H1 (cell line): ENCODE results near the gene SOCS7.

Experiments
- CTCF ChIP-seq, 3 experiments: IDR thresholded peaks; 1 replicate in 2 of 3; 2 replicates in 1 of 3; pipeline versions ENCODE4 v1.5.1 to v1.6.1; 2011; ENCODE audit warnings: low read length in 3 of 3, mild to moderate bottlenecking in 3 of 3, inconsistent platforms in 2 of 3, low read depth in 1 of 3, moderate library complexity in 1 of 3; ENCODE audit not compliant: insufficient read depth in 1 of 3; ENCODE audit errors: control extremely low read depth in 1 of 3
- JUND ChIP-seq: IDR thresholded peaks from 2 replicates; pipeline ENCODE4 v1.6.1; 2011; ENCODE audit warnings: mild to moderate bottlenecking, improper control_type of control experiment, low read length
- MAX ChIP-seq: IDR thresholded peaks from 2 replicates; pipeline ENCODE4 v1.6.1; 2012; ENCODE audit warnings: inconsistent platforms
- SP1 ChIP-seq: IDR thresholded peaks from 2 replicates; pipeline ENCODE4 v1.6.1; 2011; ENCODE audit warnings: low read depth, low read length
- TAF1 ChIP-seq: IDR thresholded peaks from 2 replicates; pipeline ENCODE4 v1.6.1; 2011; ENCODE audit warnings: mild to moderate bottlenecking, low read depth, low read length

- no peak for TF ChIP-seq SP1
- TF ChIP-seq CTCF (IDR thresholded peaks at IDR 0.05; ENCODE audit: control extremely low read depth in 1 of 3, insufficient read depth in 1 of 3, low read depth in 1 of 3, low read length in 3 of 3): no peak
- TF ChIP-seq TAF1: no peak
- no peak for TF ChIP-seq JUND
- TF ChIP-seq MAX: peak; percentile 88
These were observed 100.3 kb downstream of the SOCS7 start for GRCh38 chr17:38451840-38452529.
